HG02943 (cell line): Measurements from ENCODE around the gene PPP1R9B.

ENCODE experiments used
- ATAC-seq: cut with Tn5 transposase; IDR thresholded peaks from one replicate; pipeline ENCODE4 v1.9.1; 2021; ENCODE audit warnings: mild to moderate bottlenecking, low read depth, moderate library complexity; ENCODE audit not compliant: unreplicated experiment

Gene PPP1R9B

GRCh38 chr17:50129728-50130558 lies 20.5 kb downstream of the PPP1R9B start, which contains the start of gene SAMD14:
SAMD14 (minus strand) TSS chr17:50130160; CDS start chr17:50124959, 5,201 bp downstream.
- ATAC-seq, result no peak

- no peak for ATAC-seq
Observed at GRCh38 chr17:50129353-50129727, 21.1 kb downstream of the PPP1R9B start.

GRCh38 chr17:50128441-50129352 lies 21.8 kb downstream of the PPP1R9B start:
- no peak for ATAC-seq

- ATAC-seq, result no peak
Observed at GRCh38 chr17:50127697-50128361, 22.6 kb downstream of the PPP1R9B start.

GRCh38 chr17:50125420-50125997 lies 25.0 kb downstream of the PPP1R9B start:
- no peak for ATAC-seq

- ATAC-seq, result no peak
Observed at GRCh38 chr17:50123649-50124349, 26.7 kb downstream of the PPP1R9B start.

- no peak for ATAC-seq
Observed at GRCh38 chr17:50122945-50123344, 27.5 kb downstream of the PPP1R9B start.

GRCh38 chr17:50120475-50121253 lies 29.8 kb downstream of the PPP1R9B start:
- ATAC-seq, result no peak

GRCh38 chr17:50118828-50119218 lies 31.7 kb downstream of the PPP1R9B start:
- ATAC-seq, result no peak

- ATAC-seq, result no peak
Observed at GRCh38 chr17:50118076-50118827, 32.2 kb downstream of the PPP1R9B start.

- ATAC-seq, result no peak
Observed at GRCh38 chr17:50117202-50118051, 33.0 kb downstream of the PPP1R9B start.

- ATAC-seq, result no peak
Observed at GRCh38 chr17:50115756-50116155, 34.7 kb downstream of the PPP1R9B start.

- no peak for ATAC-seq
Observed at GRCh38 chr17:50114849-50115357, 35.6 kb downstream of the PPP1R9B start.

GRCh38 chr17:50114401-50114800 lies 36.1 kb downstream of the PPP1R9B start:
- no peak for ATAC-seq

- ATAC-seq, result no peak
Observed at GRCh38 chr17:50113624-50114320, 36.7 kb downstream of the PPP1R9B start.

- ATAC-seq, result no peak
Observed at GRCh38 chr17:50112694-50113093, 37.8 kb downstream of the PPP1R9B start.
